DND-41 (cell line): ENCODE results near the gene ACSL3.

ENCODE experiments used
- CTCF ChIP-seq: IDR thresholded peaks from 2 replicates; pipeline ENCODE4 v1.5.1; 2012; ENCODE audit warnings: borderline replicate concordance, low read length, moderate library complexity, mild to moderate bottlenecking; ENCODE audit not compliant: poor library complexity, severe bottlenecking; ENCODE audit errors: extremely low read depth
- EZH2 ChIP-seq: IDR thresholded peaks from 3 replicates; pipeline ENCODE4 v1.6.1; 2012; ENCODE audit warnings: borderline replicate concordance, low read depth, mild to moderate bottlenecking, moderate library complexity, low read length, inconsistent platforms; ENCODE audit not compliant: severe bottlenecking

- no peak for TF ChIP-seq CTCF
- TF ChIP-seq EZH2: no peak
Measured at GRCh38 chr2:222864296-222864695, 3.5 kb downstream of the ACSL3 start.
